HepG2 (cell line): Measurements from ENCODE around the gene CHMP2B. TPM values are rescaled to one million over a fixed set of nuclear protein-coding genes. Genes with fewer than 3 reads are reported as not detected.

Experiments
- ATAC-seq: fragments of 200-7000 bp; cut with Tn5 transposase; 3 replicates; pipeline ENCODE4 v1.9.1; 2020; ENCODE audit warnings: mild to moderate bottlenecking, moderate library complexity
- BruUV-seq: library from RNA; stranded (reverse); fragments of 400-500 nt; replicated peaks from 2 replicates; lab custom pipeline; 2021; lab: Mats Ljungman, UMichigan
- CTCF ChIA-PET: fragments of 300-600 bp; formaldehyde crosslinking; extraction: SDS; loops from one replicate; lab custom pipeline; 2021; ENCODE audit warnings: low total read pairs, inconsistent platforms, low intra/inter-chr PET ratio; lab: Yijun Ruan, JAX
- POLR2A ChIA-PET: fragments of 350-600 bp; sonication (Branson Sonifier 250); formaldehyde crosslinking; loops from one replicate; lab custom pipeline; 2020; ENCODE audit warnings: antibody characterized with exemption, inconsistent platforms; lab: Yijun Ruan, JAX
- DNase-seq: peaks from one replicate; pipeline ENCODE4 v3.0.0-alpha.2; 2015; ENCODE audit warnings: low spot score
- FAIRE-seq: peaks from 3 replicates; lab custom pipeline; 2011; peaks lifted over from hg19 to GRCh38; lab: Jason Lieb, UNC
- H2AFZ ChIP-seq: one replicate; pipeline ENCODE4 v1.6.1; 2011; ENCODE audit warnings: low read length, inconsistent platforms
- H3K27ac ChIP-seq: fragments of 300-600 bp; 3 replicates; pipeline ENCODE4 v1.8.0; 2011; ENCODE audit warnings: mixed run types, mild to moderate bottlenecking, mixed read lengths, low read length, inconsistent platforms; ENCODE audit not compliant: insufficient read depth; ENCODE audit errors: extremely low read length
- H3K27me3 ChIP-seq, 2 experiments: fragments of 200-600 bp in 1 of 2; 2 replicates in 1 of 2; 3 replicates in 1 of 2; pipeline versions ENCODE4 v1.6.0 to v1.8.0; 2011; ENCODE audit warnings: low read length in 2 of 2, mild to moderate bottlenecking in 2 of 2, moderate library complexity in 2 of 2, inconsistent platforms in 1 of 2; ENCODE audit not compliant: insufficient read depth in 2 of 2, control insufficient read depth in 1 of 2
- H3K36me3 ChIP-seq, 2 experiments: fragments of 200-600 bp in 1 of 2; replicated peaks in 1 of 2; 2 replicates in 1 of 2; 3 replicates in 1 of 2; pipeline versions ENCODE4 v1.5.1 to v1.8.0; 2011; ENCODE audit warnings: low read length in 2 of 2, inconsistent platforms in 1 of 2; ENCODE audit not compliant: insufficient read depth in 2 of 2, control insufficient read depth in 1 of 2
- H3K4me1 ChIP-seq: 2 replicates; pipeline ENCODE4 v1.5.1; 2012; ENCODE audit warnings: low read length, inconsistent platforms; ENCODE audit not compliant: insufficient read depth
- H3K4me2 ChIP-seq: 2 replicates; pipeline ENCODE4 v1.6.0; 2011; ENCODE audit warnings: low read depth, low read length, inconsistent platforms
- H3K4me3 ChIP-seq, 3 experiments: fragments of 200-600 bp in 1 of 3; sonication (generic), shearing (Covaris generic) in 1 of 3; replicated peaks in 1 of 3; 2 replicates each; pipeline ENCODE4 v1.5.1; 2011 to 2016; ENCODE audit warnings: low read length in 3 of 3, inconsistent platforms in 2 of 3, low read depth in 2 of 3, mild to moderate bottlenecking in 2 of 3, control low read depth in 1 of 3, mixed read lengths in 1 of 3; ENCODE audit not compliant: insufficient read depth in 1 of 3
- H3K79me2 ChIP-seq: one replicate; pipeline ENCODE4 v1.6.1; 2011; ENCODE audit warnings: low read length, inconsistent platforms; ENCODE audit not compliant: insufficient read depth
- H3K9ac ChIP-seq: 2 replicates; pipeline ENCODE4 v1.6.0; 2011; ENCODE audit warnings: mild to moderate bottlenecking, low read depth, low read length, inconsistent platforms; ENCODE audit not compliant: insufficient read depth
- H3K9me3 ChIP-seq: 2 replicates; pipeline ENCODE4 v1.5.1; 2012; ENCODE audit warnings: mild to moderate bottlenecking, low read length
- H4K20me1 ChIP-seq: 2 replicates; pipeline ENCODE4 v1.6.0; 2011; ENCODE audit warnings: inconsistent platforms, mild to moderate bottlenecking, low read length, moderate library complexity; ENCODE audit not compliant: insufficient read depth
- ATF7 ChIP-seq, 2 experiments: fragments of 450-650 bp in 1 of 2; sonication (generic) in 1 of 2; formaldehyde crosslinking in 1 of 2; IDR thresholded peaks; 2 replicates each; pipeline versions ENCODE4 v1.4.0 to v1.6.1; 2016 to 2020; ENCODE audit warnings: antibody characterized with exemption in 1 of 2, mild to moderate bottlenecking in 1 of 2, missing genetic modification reagents in 1 of 2
- RBM22 ChIP-seq: fragments of 200-400 bp; formaldehyde crosslinking; optimal IDR thresholded peaks from 2 replicates; pipeline ENCODE3; 2017; ENCODE audit warnings: mild to moderate bottlenecking, low read length, moderate library complexity
- ZHX2 ChIP-seq, 2 experiments: sonication (generic) in 1 of 2; formaldehyde crosslinking in 1 of 2; IDR thresholded peaks; 2 replicates each; pipeline versions ENCODE4 v1.6.1 to v1.9.0; 2014 to 2022; ENCODE audit warnings: antibody characterized with exemption in 1 of 2, borderline replicate concordance in 1 of 2, inconsistent platforms in 1 of 2, low read depth in 1 of 2, missing genetic modification reagents in 1 of 2
- WGBS: methylation state at CpG from one replicate; pipeline ENCODE4 v1.1.6; 2017; ENCODE audit warnings: low lambda C conversion rate; 5-methylcytosine and 5-hydroxymethylcytosine counted together
- in situ Hi-C: cut with HindIII; loops from 2 replicates; pipeline ENCODE4 v1.10.0; 2017; ENCODE audit warnings: low pct_unique_long_range_greater_than_20kb; ENCODE audit not compliant: extremely low pct_ligation_motif_present
- intact Hi-C: fragments of 100-400 bp; cut with micrococcal nuclease; formaldehyde crosslinking; loops from one replicate; pipeline ENCODE4 v1.10.0; 2022; ENCODE audit not compliant: unreplicated experiment
- polyA plus RNA-seq, 8 experiments: library from polyadenylated mRNA; depleted of rRNA in 3 of 8; stranded (reverse) in 7 of 8; unstranded in 1 of 8; fragments of >200 nt; fragmentation: Illumina TruSeq in 4 of 8; extraction: Trizol in 4 of 8; gene quantifications; 2 replicates each; pipeline versions ENCODE4 v1.2.1 to v1.2.3, GENCODE V29; 2011 to 2016; ENCODE audit warnings: low read depth in 4 of 8, missing spikeins in 1 of 8, mixed read lengths in 1 of 8; ENCODE audit not compliant: insufficient read depth in 1 of 8
- total RNA-seq, 5 experiments: library from RNA; depleted of rRNA; stranded (reverse); fragments of >200 nt; fragmentation: Illumina TruSeq; extraction: Trizol; gene quantifications; 2 replicates each; pipeline ENCODE4 v1.2.3, GENCODE V29; 2016; ENCODE audit warnings: low read depth in 1 of 5

Gene CHMP2B
- total and polyA plus RNA-seq, 2 of the 13 experiments (the other 11 are each of a cell fraction or from before 2014, with no cell fraction given) = 6.9 to 33.5 TPM

- in situ Hi-C loops (no loop called here), intact Hi-C loops (no loop called here)
- no peak overlapping the region for H2AFZ ChIP-seq
- DNase-seq = no peak
- ChIA-PET POLR2A (no interaction called here), CTCF (no interaction called here)
- no peak overlapping the region for H3K9ac ChIP-seq
- H3K79me2 ChIP-seq = no peaks in the 10 kb centered on the region
- TF ChIP-seq ZHX2 (IDR thresholded peaks at IDR 0.05; ENCODE audit: low read depth) (no peak), ZHX2 (CRISPR knock-in tag; IDR thresholded peaks at IDR 0.05; ENCODE audit: borderline replicate concordance) (no peak), RBM22 (no peak), ATF7 (IDR thresholded peaks at IDR 0.05) (no peak), ATF7 (CRISPR knock-in tag; IDR thresholded peaks at IDR 0.05) (no peak)
- no TSS peak for BruUV-seq
- H3K4me1 ChIP-seq = no peaks in the 10 kb centered on the region
- no peaks in the 10 kb centered on the region for H3K9me3 ChIP-seq
- no peak overlapping the region for H3K4me3 ChIP-seq
- no peak overlapping the region for H3K27ac ChIP-seq
- no peaks in the 10 kb centered on the region for H3K36me3 ChIP-seq
- H4K20me1 ChIP-seq = no peaks in the 10 kb centered on the region
- no peak overlapping the region for H3K4me2 ChIP-seq
- FAIRE-seq = no peak
- WGBS = 20% methylated on average over 8 of the region's 8 CpGs
- H3K27me3 ChIP-seq = no peaks in the 10 kb centered on the region
- ATAC-seq = no peak
Measured at GRCh38 chr3:87288446-87288845, 61.3 kb downstream of the CHMP2B start.
